Right lobe of liver (tissue), 6 donors: ENCODE measurements around the gene TBXA2R. TPM values are rescaled to one million over a fixed set of nuclear protein-coding genes. Genes with fewer than 3 reads are reported as not detected.
"Not testable (repeated sequence)": the region's sequence is repeated elsewhere in the genome, so short reads cannot be mapped to it uniquely, and the experiment has no call there.

Experiments used
- ATAC-seq, 4 donors: fragments of 200-7000 bp; cut with Tn5 transposase; one replicate each; pipeline ENCODE4 v1.9.1; 2020; ENCODE audit warnings: mild to moderate bottlenecking in 4 of 4, moderate library complexity in 4 of 4
- DNase-seq, 3 donors: peaks; one replicate each; pipeline ENCODE4 v3.0.0-alpha.2; 2020
- H3K27ac ChIP-seq, 3 donors: fragments of 200-600 bp; one replicate each; pipeline ENCODE4 v1.8.0; 2022
- H3K27me3 ChIP-seq, 2 donors: fragments of 200-600 bp; one replicate each; pipeline ENCODE4 v1.8.0; 2022
- H3K36me3 ChIP-seq, 4 donors: fragments of 200-600 bp; sonication (generic) in 1 of 4; one replicate each; pipeline versions ENCODE4 v1.5.1 to v1.8.0; 2017 to 2022; ENCODE audit warnings: control low read depth in 1 of 4
- H3K4me1 ChIP-seq, 4 donors: fragments of 200-600 bp; sonication (generic) in 1 of 4; one replicate each; pipeline versions ENCODE4 v1.5.1 to v1.8.0; 2017 to 2022; ENCODE audit warnings: control low read depth in 1 of 4
- H3K4me3 ChIP-seq, 3 donors: fragments of 200-600 bp; one replicate each; pipeline ENCODE4 v1.8.0; 2022
- H3K9me3 ChIP-seq, 4 donors: fragments of 200-600 bp; sonication (generic) in 1 of 4; one replicate each; pipeline versions ENCODE4 v1.5.1 to v1.8.0; 2017 to 2022; ENCODE audit warnings: control low read depth in 1 of 4
- CTCF ChIP-seq, 4 donors: fragments of 200-600 bp in 3 of 4; fragments of 450-650 bp in 1 of 4; IDR thresholded peaks; one replicate each; pipeline versions ENCODE4 v1.5.1 to v1.8.0; 2016 to 2022; ENCODE audit warnings: antibody characterized with exemption in 4 of 4, mild to moderate bottlenecking in 2 of 4
- POLR2A ChIP-seq: fragments of 450-650 bp; IDR thresholded peaks from one replicate; pipeline ENCODE4 v1.6.1; 2017; ENCODE audit warnings: antibody characterized with exemption, mild to moderate bottlenecking
- WGBS: methylation state at CpG from one replicate; pipeline ENCODE4 v1.1.6; 2018; ENCODE audit warnings: low coverage, low lambda C conversion rate; ENCODE audit not compliant: insufficient coverage; ENCODE audit errors: missing lambda C conversion rate; 5-methylcytosine and 5-hydroxymethylcytosine counted together
- intact Hi-C, 2 donors: fragments of 100-400 bp; cut with DNase I; formaldehyde crosslinking; loops; one replicate each; pipeline versions ENCODE4 v1.11.2 to v1.14.1; 2022
- total RNA-seq, 6 experiments: library from RNA; depleted of rRNA in 2 of 6; stranded (reverse); fragments of >200 nt in 2 of 6; fragmentation: NEBNext Ultra II Directional in 3 of 6; extraction: Animal tissue kit (Norgen Biotek cat#: 25700) in 3 of 6; gene quantifications; one replicate each; pipeline versions ENCODE4 v1.1.0 to v1.2.4, GENCODE V29; 2016 to 2023
- donor health status: DM: no; HTN: yes; CAD: no.
- donor health status: DM: no; HTN: no; CAD: no.
- donor health status: DM: no; HTN: no; CAD: no.
- donor health status: DM: no; HTN: yes; CAD: no.
- donor health status: DM: no; HTN: yes; CAD: no.

TBXA2R gene
- total RNA-seq, 6 experiments from 2014 or later = 2.8 to 10.4 (median 4.7) TPM

GRCh38 chr19:3585301-3586126 is 21.2 kb downstream of the TBXA2R start, which contains the start of gene GIPC3:
GIPC3 (plus strand) TSS chr19:3585478; CDS start chr19:3585598, 120 bp downstream.
- Histone ChIP-seq H3K4me3 (peak within 1 kb of the TSS; percentile 12 to 28 (median 26)), H3K27me3 (no peaks in the 10 kb centered on the region), H3K27ac (no peak within 1 kb of the TSS), H3K9me3 (no peaks in the 10 kb centered on the region), H3K36me3 (no peaks in the 10 kb centered on the region), H3K4me1 (no peaks in the 10 kb centered on the region)
- DNase-seq (no peak), ATAC-seq (peak in 3 of 4 donors; percentile 16 to 27 (median 20))
- TF ChIP-seq CTCF (IDR thresholded peaks at IDR 0.05) = no peak
- no peak for TF ChIP-seq POLR2A
- WGBS = under 1% methylated on average over 17 of the region's 84 CpGs
- intact Hi-C loops = no loop called here

- intact Hi-C loops, H3K4me1 ChIP-seq, H3K4me3 ChIP-seq, H3K27me3 ChIP-seq, H3K9me3 ChIP-seq, H3K36me3 ChIP-seq, H3K27ac ChIP-seq, ATAC-seq, DNase-seq: not testable (repeated sequence)
- 86% methylated on average over 14 of the region's 15 CpGs for WGBS
Observed at GRCh38 chr19:3584036-3584802, 22.5 kb downstream of the TBXA2R start.

GRCh38 chr19:3581792-3582191 is 24.9 kb downstream of the TBXA2R start:
- H3K4me3 ChIP-seq, DNase-seq, H3K27me3 ChIP-seq, ATAC-seq, H3K4me1 ChIP-seq, H3K9me3 ChIP-seq, H3K27ac ChIP-seq, H3K36me3 ChIP-seq, intact Hi-C loops: not testable (repeated sequence)
- WGBS = no CpG with 5 or more reads among the region's 4 CpGs

GRCh38 chr19:3580156-3580934 is 26.3 kb downstream of the TBXA2R start:
- WGBS = 57% methylated on average over 11 of the region's 11 CpGs
- no peak overlapping the region for H3K27ac ChIP-seq

GRCh38 chr19:3578390-3578789 is 28.3 kb downstream of the TBXA2R start:
- Histone ChIP-seq H3K27ac (no peak overlapping the region), H3K9me3 (no peaks in the 10 kb centered on the region), H3K4me3 (no peak overlapping the region), H3K36me3 (no peaks in the 10 kb centered on the region), H3K27me3 (no peaks in the 10 kb centered on the region), H3K4me1 (no peaks in the 10 kb centered on the region)
- TF ChIP-seq POLR2A (no peak), CTCF (IDR thresholded peaks at IDR 0.05) (no peak)
- ATAC-seq (no peak), DNase-seq (no peak)
- intact Hi-C loops = no loop called here
- 88% methylated on average over 8 of the region's 17 CpGs for WGBS

More at GRCh38 chr19:3580156-3580934, 26.3 kb downstream of the TBXA2R start:
- Histone ChIP-seq H3K4me3 (no peak overlapping the region), H3K27me3 (no peaks in the 10 kb centered on the region), H3K4me1 (no peaks in the 10 kb centered on the region), H3K9me3 (no peaks in the 10 kb centered on the region), H3K36me3 (no peaks in the 10 kb centered on the region)
- ATAC-seq (peak; percentile 16 to 83 (median 20)), DNase-seq (no peak)
- no peak for TF ChIP-seq POLR2A
- intact Hi-C loops = no loop called here
